Measurements from ENCODE around the gene PROKR2.

DNA sequence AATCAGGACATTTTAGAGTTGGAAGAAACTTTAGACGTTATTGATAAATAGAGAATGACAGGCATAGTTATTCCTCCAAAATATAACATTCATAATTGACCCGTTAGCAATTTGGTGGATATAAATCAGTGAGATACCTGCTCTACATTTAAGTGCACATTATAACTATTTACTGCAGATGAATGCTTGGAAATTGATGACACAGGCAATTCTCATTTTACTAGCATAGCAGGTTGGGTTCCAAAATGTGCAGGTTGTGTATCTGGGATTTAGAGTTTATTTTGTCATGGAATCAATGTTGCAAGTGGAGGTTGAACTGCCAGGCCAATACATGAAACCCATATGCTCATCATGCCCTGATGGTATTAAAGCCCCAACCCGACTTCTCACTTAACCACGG is 44.4 kb upstream of the PROKR2 start:
- TF ChIP-seq, protein P1, sequence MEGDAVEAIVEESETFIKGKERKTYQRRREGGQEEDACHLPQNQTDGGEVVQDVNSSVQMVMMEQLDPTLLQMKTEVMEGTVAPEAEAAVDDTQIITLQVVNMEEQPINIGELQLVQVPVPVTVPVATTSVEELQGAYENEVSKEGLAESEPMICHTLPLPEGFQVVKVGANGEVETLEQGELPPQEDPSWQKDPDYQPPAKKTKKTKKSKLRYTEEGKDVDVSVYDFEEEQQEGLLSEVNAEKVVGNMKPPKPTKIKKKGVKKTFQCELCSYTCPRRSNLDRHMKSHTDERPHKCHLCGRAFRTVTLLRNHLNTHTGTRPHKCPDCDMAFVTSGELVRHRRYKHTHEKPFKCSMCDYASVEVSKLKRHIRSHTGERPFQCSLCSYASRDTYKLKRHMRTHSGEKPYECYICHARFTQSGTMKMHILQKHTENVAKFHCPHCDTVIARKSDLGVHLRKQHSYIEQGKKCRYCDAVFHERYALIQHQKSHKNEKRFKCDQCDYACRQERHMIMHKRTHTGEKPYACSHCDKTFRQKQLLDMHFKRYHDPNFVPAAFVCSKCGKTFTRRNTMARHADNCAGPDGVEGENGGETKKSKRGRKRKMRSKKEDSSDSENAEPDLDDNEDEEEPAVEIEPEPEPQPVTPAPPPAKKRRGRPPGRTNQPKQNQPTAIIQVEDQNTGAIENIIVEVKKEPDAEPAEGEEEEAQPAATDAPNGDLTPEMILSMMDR (IDR thresholded peaks at IDR 0.05) = no peak
- no peak for TF ChIP-seq POLR2A (IDR thresholded peaks at IDR 0.05)
- no peak for TF ChIP-seq POLR2AphosphoS5 (IDR thresholded peaks at IDR 0.05)
